Measurements from ENCODE around the gene TKFC. TPM values are rescaled to one million over a fixed set of nuclear protein-coding genes. Genes with fewer than 3 reads are reported as not detected.

The TKFC gene
- total RNA-seq, 4 donors from 2014 or later: 9.4 to 15.1 (median 13.4) TPM

GRCh38 chr11:61306221-61306620 lies 26.8 kb upstream of the TKFC start:
- TF ChIP-seq POLR2A (IDR thresholded peaks at IDR 0.05): no peak
- no peak for TF ChIP-seq POLR2AphosphoS5 (IDR thresholded peaks at IDR 0.05)
- no peak for TF ChIP-seq EP300 (IDR thresholded peaks at IDR 0.05)
- no peak for TF ChIP-seq CTCF (IDR thresholded peaks at IDR 0.05)
- ATAC-seq: no peak
- Histone ChIP-seq H3K36me3 (peaks cover 5 to 100% of the 10 kb centered on the region in 2 donors), H3K27ac (no peak overlapping the region), H3K9me3 (no peaks in the 10 kb centered on the region), H3K4me3 (no peak overlapping the region), H3K27me3 (no peaks in the 10 kb centered on the region), H3K4me1 (no peaks in the 10 kb centered on the region)
- 75 to 85% methylated on average over 1 of the region's 1 CpG for WGBS, 2 donors (ENCODE audit: low coverage in 1 of 2)

GRCh38 chr11:61307354-61307753 lies 25.7 kb upstream of the TKFC start:
- 58% methylated on average over 1 of the region's 1 CpG; no CpG with 5 or more reads in 1 of the 2 donors for WGBS, 2 donors (ENCODE audit: low coverage in 1 of 2)
- H3K4me3 ChIP-seq: no peak overlapping the region
- H3K9me3 ChIP-seq: no peaks in the 10 kb centered on the region
- TF ChIP-seq CTCF (IDR thresholded peaks at IDR 0.05): no peak
- TF ChIP-seq POLR2AphosphoS5 (IDR thresholded peaks at IDR 0.05): no peak
- TF ChIP-seq POLR2A (IDR thresholded peaks at IDR 0.05): no peak
- TF ChIP-seq EP300 (IDR thresholded peaks at IDR 0.05): no peak
- no peaks in the 10 kb centered on the region for H3K4me1 ChIP-seq
- ATAC-seq: no peak
- peaks cover 5 to 100% of the 10 kb centered on the region in 2 donors for H3K36me3 ChIP-seq
- no peak overlapping the region for H3K27ac ChIP-seq
- H3K27me3 ChIP-seq: no peaks in the 10 kb centered on the region

GRCh38 chr11:61309141-61309540 lies 23.9 kb upstream of the TKFC start:
- no peaks in the 10 kb centered on the region for H3K27me3 ChIP-seq
- H3K36me3 ChIP-seq: peaks cover 5 to 100% of the 10 kb centered on the region in 2 donors
- no peaks in the 10 kb centered on the region for H3K4me1 ChIP-seq
- no peak for TF ChIP-seq POLR2AphosphoS5 (IDR thresholded peaks at IDR 0.05)
- no peak for TF ChIP-seq POLR2A (IDR thresholded peaks at IDR 0.05)
- TF ChIP-seq EP300 (IDR thresholded peaks at IDR 0.05): no peak
- no peak for TF ChIP-seq CTCF (IDR thresholded peaks at IDR 0.05)
- no peaks in the 10 kb centered on the region for H3K9me3 ChIP-seq
- no peak for ATAC-seq
- 85 to 90% methylated on average over 4 of the region's 4 CpGs for WGBS, 2 donors (ENCODE audit: low coverage in 1 of 2)
- H3K4me3 ChIP-seq: no peak overlapping the region
- no peak overlapping the region for H3K27ac ChIP-seq

- WGBS, 2 donors (ENCODE audit: low coverage in 1 of 2): 93% methylated on average over 6 to 7 of the region's 7 CpGs
- no peak for ATAC-seq
- TF ChIP-seq POLR2A (IDR thresholded peaks at IDR 0.05) (no peak), CTCF (IDR thresholded peaks at IDR 0.05) (no peak), POLR2AphosphoS5 (IDR thresholded peaks at IDR 0.05) (no peak), EP300 (IDR thresholded peaks at IDR 0.05) (no peak)
- Histone ChIP-seq H3K9me3 (no peaks in the 10 kb centered on the region), H3K27ac (no peak overlapping the region), H3K27me3 (no peaks in the 10 kb centered on the region), H3K36me3 (peaks cover 5 to 100% of the 10 kb centered on the region in 2 donors), H3K4me1 (no peaks in the 10 kb centered on the region), H3K4me3 (no peak overlapping the region)
Measured at GRCh38 chr11:61309739-61310138, 23.3 kb upstream of the TKFC start.

GRCh38 chr11:61310749-61311148 lies 22.3 kb upstream of the TKFC start:
- WGBS, 2 donors (ENCODE audit: low coverage in 1 of 2): 80 to 83% methylated on average over 1 to 4 of the region's 8 CpGs
- Histone ChIP-seq H3K4me1 (no peaks in the 10 kb centered on the region), H3K9me3 (no peaks in the 10 kb centered on the region), H3K36me3 (peaks cover 5 to 100% of the 10 kb centered on the region in 2 donors), H3K4me3 (no peak overlapping the region), H3K27me3 (no peaks in the 10 kb centered on the region), H3K27ac (no peak overlapping the region)
- no peak for TF ChIP-seq POLR2AphosphoS5 (IDR thresholded peaks at IDR 0.05)
- no peak for TF ChIP-seq POLR2A (IDR thresholded peaks at IDR 0.05)
- TF ChIP-seq EP300 (IDR thresholded peaks at IDR 0.05): no peak
- no peak for TF ChIP-seq CTCF (IDR thresholded peaks at IDR 0.05)
- ATAC-seq: no peak
